ENCODE data around the gene FILIP1L. TPM values are rescaled to one million over a fixed set of nuclear protein-coding genes. Genes with fewer than 3 reads are reported as not detected.

The FILIP1L gene
- total RNA-seq, 1 experiment from 2014 or later, result 15.5 TPM

DNA sequence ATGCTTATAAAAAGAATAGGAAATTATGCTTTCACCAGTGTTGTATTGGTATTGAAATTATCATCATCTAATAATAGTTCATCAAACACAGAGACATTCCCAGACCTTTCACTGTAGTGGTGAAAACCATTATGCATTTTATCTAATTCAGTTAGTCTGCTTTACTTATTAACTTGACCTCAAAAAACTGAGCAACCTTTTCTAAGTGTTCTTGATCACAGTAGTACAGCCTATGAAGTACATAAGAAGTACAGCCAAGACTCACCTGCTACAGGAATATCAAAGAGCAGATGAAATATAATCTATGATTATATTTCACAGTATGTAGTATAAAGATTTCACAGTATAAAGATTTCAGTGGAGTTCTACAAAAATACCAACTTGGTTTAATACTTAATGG is 75.2 kb downstream of the FILIP1L start:
- H3K4me3 Mint-ChIP-seq (ENCODE audit: unreplicated experiment), result no peak overlapping the region
- no peak overlapping the region for H3K4me3 ChIP-seq (ENCODE audit: low read depth, low read length)
- no peak for TF ChIP-seq CTCF (IDR thresholded peaks at IDR 0.05; ENCODE audit: insufficient read depth in 1 of 2, low read depth in 1 of 2, low read length in 1 of 2, severe bottlenecking in 1 of 2, unreplicated experiment in 1 of 2)
- ChIA-PET CTCF (no interaction called here), POLR2A (no interaction called here)
- H3K4me1 ChIP-seq, result peaks cover 77% of the 10 kb centered on the region
- no peaks in the 10 kb centered on the region for H3K9me3 ChIP-seq
- intact Hi-C loops (cut with micrococcal nuclease; ENCODE audit: unreplicated experiment), result no loop called here
- no peaks in the 10 kb centered on the region for H3K27me3 Mint-ChIP-seq (ENCODE audit: insufficient read depth, unreplicated experiment)
- no peaks in the 10 kb centered on the region for H3K36me3 ChIP-seq (ENCODE audit: control insufficient read depth, insufficient read depth, low read length)
- H3K9me3 Mint-ChIP-seq (ENCODE audit: unreplicated experiment), result no peaks in the 10 kb centered on the region
- no peak for DNase-seq
- H3K4me1 Mint-ChIP-seq (ENCODE audit: low read depth, unreplicated experiment), result peaks cover 40% of the 10 kb centered on the region
- BruUV-seq (replicated peaks), result no TSS peak
- H3K27ac Mint-ChIP-seq (ENCODE audit: unreplicated experiment), result no peak overlapping the region
- H3K36me3 Mint-ChIP-seq (ENCODE audit: insufficient read depth, unreplicated experiment), result no peaks in the 10 kb centered on the region
- no peaks in the 10 kb centered on the region for H3K27me3 ChIP-seq (replicated peaks; ENCODE audit: control insufficient read depth, insufficient read depth, low read length)

DNA sequence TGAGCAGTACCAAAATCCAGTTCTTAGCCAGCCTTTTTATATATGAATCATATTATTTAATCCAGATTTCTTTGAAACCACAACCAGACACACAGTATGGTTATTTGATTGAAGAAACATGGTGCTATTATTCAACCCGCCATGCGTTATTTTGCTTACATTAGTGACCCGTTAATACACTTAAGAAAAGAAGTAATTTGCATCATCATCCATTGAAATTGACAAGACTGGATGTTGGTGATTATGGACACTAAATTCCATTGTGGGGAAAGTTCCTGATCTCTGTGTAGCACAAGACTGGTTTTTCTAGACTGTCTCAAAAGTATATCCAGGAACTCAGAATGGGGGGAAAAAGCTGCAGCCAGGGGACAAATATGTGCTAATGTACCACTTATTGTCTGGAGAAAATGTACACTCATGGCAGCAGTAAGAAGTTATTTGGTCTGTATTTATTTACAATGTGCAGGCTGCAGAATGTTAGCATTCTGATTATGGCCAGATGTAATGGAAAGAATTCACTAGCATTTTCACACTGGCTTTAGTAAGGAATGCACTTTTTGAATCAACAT is 80.3 kb downstream of the FILIP1L start:
- peak; percentile 58 to 68 for DNase-seq
- Histone ChIP-seq H3K27me3 (replicated peaks; ENCODE audit: control insufficient read depth, insufficient read depth, low read length) (no peaks in the 10 kb centered on the region), H3K36me3 (ENCODE audit: control insufficient read depth, insufficient read depth, low read length) (no peaks in the 10 kb centered on the region), H3K9me3 (no peaks in the 10 kb centered on the region), H3K4me3 (ENCODE audit: low read depth, low read length) (no peak overlapping the region), H3K4me1 (peaks cover 80% of the 10 kb centered on the region)
- ChIA-PET CTCF (interaction anchor here (1.0 to 1.8 kb wide), 2 partner anchors 13 to 42 kb away, joined by 3 to 8 read pairs; no protein-coding TSS in a partner anchor), POLR2A (interaction anchor here (0.6 to 1.0 kb wide), 2 partner anchors 43 to 228 kb away, joined by 3 to 4 read pairs; no protein-coding TSS in a partner anchor)
- peak overlapping the region; percentile 75 for H3K27ac Mint-ChIP-seq (ENCODE audit: unreplicated experiment)
- no peaks in the 10 kb centered on the region for H3K9me3 Mint-ChIP-seq (ENCODE audit: unreplicated experiment)
- peaks cover 39% of the 10 kb centered on the region for H3K4me1 Mint-ChIP-seq (ENCODE audit: low read depth, unreplicated experiment)
- no peaks in the 10 kb centered on the region for H3K36me3 Mint-ChIP-seq (ENCODE audit: insufficient read depth, unreplicated experiment)
- no peak for TF ChIP-seq CTCF (IDR thresholded peaks at IDR 0.05; ENCODE audit: insufficient read depth in 1 of 2, low read depth in 1 of 2, low read length in 1 of 2, severe bottlenecking in 1 of 2, unreplicated experiment in 1 of 2)
- intact Hi-C loops (cut with micrococcal nuclease; ENCODE audit: unreplicated experiment), result loop anchor here (1.0 to 5.0 kb wide), 12 partner anchors 8 to 191 kb away; no protein-coding TSS in a partner anchor
- peak overlapping the region; percentile 49 for H3K4me3 Mint-ChIP-seq (ENCODE audit: unreplicated experiment)
- H3K27me3 Mint-ChIP-seq (ENCODE audit: insufficient read depth, unreplicated experiment), result no peaks in the 10 kb centered on the region
- no TSS peak for BruUV-seq (replicated peaks)

- peak overlapping the region; percentile 49 for H3K4me3 Mint-ChIP-seq (ENCODE audit: unreplicated experiment)
- no peaks in the 10 kb centered on the region for H3K36me3 Mint-ChIP-seq (ENCODE audit: insufficient read depth, unreplicated experiment)
- Histone ChIP-seq H3K27me3 (replicated peaks; ENCODE audit: control insufficient read depth, insufficient read depth, low read length) (no peaks in the 10 kb centered on the region), H3K9me3 (no peaks in the 10 kb centered on the region), H3K4me3 (ENCODE audit: low read depth, low read length) (no peak overlapping the region), H3K36me3 (ENCODE audit: control insufficient read depth, insufficient read depth, low read length) (no peaks in the 10 kb centered on the region), H3K4me1 (peaks cover 85% of the 10 kb centered on the region)
- no peaks in the 10 kb centered on the region for H3K27me3 Mint-ChIP-seq (ENCODE audit: insufficient read depth, unreplicated experiment)
- CTCF ChIA-PET, result interaction anchor here (0.6 to 1.8 kb wide), 5 partner anchors 14 to 221 kb away, joined by 3 to 8 read pairs (median 5); no protein-coding TSS in a partner anchor
- no peaks in the 10 kb centered on the region for H3K9me3 Mint-ChIP-seq (ENCODE audit: unreplicated experiment)
- no TSS peak for BruUV-seq (replicated peaks)
- H3K27ac Mint-ChIP-seq (ENCODE audit: unreplicated experiment), result peak overlapping the region; percentile 75
- peaks cover 39% of the 10 kb centered on the region for H3K4me1 Mint-ChIP-seq (ENCODE audit: low read depth, unreplicated experiment)
- peak; percentile 56 to 78 for DNase-seq
- POLR2A ChIA-PET, result interaction anchor here (0.6 to 1.0 kb wide), 3 partner anchors 44 to 228 kb away, joined by 3 to 5 read pairs (median 4); no protein-coding TSS in a partner anchor
- intact Hi-C loops (cut with micrococcal nuclease; ENCODE audit: unreplicated experiment), result loop anchor here (5.0 kb wide), 1 partner anchor 66 kb away; no protein-coding TSS in a partner anchor
- TF ChIP-seq CTCF (IDR thresholded peaks at IDR 0.05; ENCODE audit: insufficient read depth in 1 of 2, low read depth in 1 of 2, low read length in 1 of 2, severe bottlenecking in 1 of 2, unreplicated experiment in 1 of 2), result no peak
Observed at GRCh38 chr3:100033184-100033583, 81.1 kb downstream of the FILIP1L start.
